GM12864 (cell line): ENCODE data around the gene NTNG2.

Experiments
- DNase-seq: peaks from one replicate; pipeline ENCODE4 v3.0.0-alpha.2; 2011; ENCODE audit warnings: low read depth
- H3K4me3 ChIP-seq: 2 replicates; pipeline ENCODE4 v1.5.1; 2011; ENCODE audit warnings: mild to moderate bottlenecking, low read depth, low read length, control low read depth
- TF ChIP-seq, protein P1 (sequence below): IDR thresholded peaks from 2 replicates; pipeline ENCODE4 v1.5.1; 2011; ENCODE audit warnings: low read depth, mild to moderate bottlenecking, moderate library complexity, low read length, control low read depth, inconsistent platforms; ENCODE audit errors: missing control alignments

The NTNG2 gene

GRCh38 chr9:132236662-132237311, 74.9 kb downstream of the NTNG2 start:
- H3K4me3 ChIP-seq, result no peak overlapping the region
- TF ChIP-seq, protein P1, sequence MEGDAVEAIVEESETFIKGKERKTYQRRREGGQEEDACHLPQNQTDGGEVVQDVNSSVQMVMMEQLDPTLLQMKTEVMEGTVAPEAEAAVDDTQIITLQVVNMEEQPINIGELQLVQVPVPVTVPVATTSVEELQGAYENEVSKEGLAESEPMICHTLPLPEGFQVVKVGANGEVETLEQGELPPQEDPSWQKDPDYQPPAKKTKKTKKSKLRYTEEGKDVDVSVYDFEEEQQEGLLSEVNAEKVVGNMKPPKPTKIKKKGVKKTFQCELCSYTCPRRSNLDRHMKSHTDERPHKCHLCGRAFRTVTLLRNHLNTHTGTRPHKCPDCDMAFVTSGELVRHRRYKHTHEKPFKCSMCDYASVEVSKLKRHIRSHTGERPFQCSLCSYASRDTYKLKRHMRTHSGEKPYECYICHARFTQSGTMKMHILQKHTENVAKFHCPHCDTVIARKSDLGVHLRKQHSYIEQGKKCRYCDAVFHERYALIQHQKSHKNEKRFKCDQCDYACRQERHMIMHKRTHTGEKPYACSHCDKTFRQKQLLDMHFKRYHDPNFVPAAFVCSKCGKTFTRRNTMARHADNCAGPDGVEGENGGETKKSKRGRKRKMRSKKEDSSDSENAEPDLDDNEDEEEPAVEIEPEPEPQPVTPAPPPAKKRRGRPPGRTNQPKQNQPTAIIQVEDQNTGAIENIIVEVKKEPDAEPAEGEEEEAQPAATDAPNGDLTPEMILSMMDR, result no peak
- DNase-seq, result no peak

- no peak for DNase-seq
- TF ChIP-seq, protein P1, result no peak
- H3K4me3 ChIP-seq, result no peak overlapping the region
These were observed 75.6 kb downstream of the NTNG2 start for GRCh38 chr9:132237481-132237880.

- DNase-seq, result no peak
- TF ChIP-seq, protein P1, result no peak
- no peak overlapping the region for H3K4me3 ChIP-seq
These were observed 76.4 kb downstream of the NTNG2 start for GRCh38 chr9:132238026-132238972.

GRCh38 chr9:132238992-132239391, 77.1 kb downstream of the NTNG2 start:
- DNase-seq, result no peak
- H3K4me3 ChIP-seq, result no peak overlapping the region

DNA sequence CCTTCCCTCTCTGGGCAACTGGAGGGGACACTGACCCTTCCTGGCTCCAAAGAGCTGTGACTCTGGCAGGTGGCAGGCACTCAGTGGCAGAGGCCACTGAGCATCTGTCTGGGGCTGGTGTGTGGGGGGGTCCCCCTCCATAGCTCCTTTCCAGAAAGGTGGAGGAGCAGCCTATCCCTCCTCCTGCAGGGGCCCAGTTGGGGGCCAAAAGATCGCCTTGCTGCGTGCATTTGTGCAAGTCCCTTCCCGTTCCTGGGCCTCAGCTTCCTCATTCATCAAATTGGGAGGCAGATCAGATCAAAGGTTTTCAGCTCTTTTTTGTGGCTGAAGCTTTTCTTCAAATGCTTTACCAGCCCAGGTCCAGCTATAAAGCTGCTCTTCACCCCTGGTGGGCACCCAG, 77.7 kb downstream of the NTNG2 start:
- DNase-seq, result no peak
- TF ChIP-seq, protein P1, result no peak
- no peak overlapping the region for H3K4me3 ChIP-seq

More at GRCh38 chr9:132238992-132239391, 77.1 kb downstream of the NTNG2 start:
- TF ChIP-seq, protein P1, result no peak

DNA sequence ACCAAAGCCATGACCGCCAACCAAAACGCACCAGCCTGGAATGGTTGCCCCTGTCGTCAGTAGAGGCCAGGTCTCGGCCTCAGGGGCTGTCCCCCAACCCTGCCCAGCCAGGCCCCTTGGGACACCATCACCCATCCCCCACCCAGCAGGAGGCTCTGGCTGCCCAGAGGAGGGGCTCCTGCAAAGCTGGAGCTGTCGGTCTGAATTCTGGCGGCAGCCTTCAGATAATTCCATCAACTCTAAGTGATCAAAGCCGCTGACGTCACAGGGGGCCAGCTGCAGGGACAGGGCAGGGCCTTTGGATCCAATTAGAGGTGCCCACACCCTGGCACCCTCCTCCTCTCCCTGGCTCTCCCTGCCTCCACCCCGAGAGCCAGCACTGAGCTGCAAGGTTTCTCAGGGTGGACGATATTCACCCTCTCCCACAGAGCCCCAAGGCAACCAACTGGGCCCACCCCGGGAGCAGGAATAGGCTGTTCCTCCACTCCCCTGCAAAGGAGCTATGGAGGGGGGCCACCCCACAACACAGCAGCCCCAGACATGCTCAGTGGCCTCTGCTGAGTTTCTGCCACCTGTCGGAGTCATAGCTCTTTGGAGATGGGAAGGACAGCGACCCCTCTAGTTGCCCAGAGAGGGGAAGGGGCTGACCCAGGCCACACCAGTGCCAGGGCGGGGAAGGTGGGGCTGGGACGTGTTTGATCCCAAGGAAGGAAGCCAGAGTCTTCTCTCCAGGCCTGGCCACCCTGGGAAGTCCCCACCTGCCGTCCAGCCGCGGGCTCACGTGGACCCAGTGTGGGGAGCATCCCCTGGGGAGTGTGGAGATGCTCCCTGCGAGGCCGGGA, 78.4 kb downstream of the NTNG2 start:
- TF ChIP-seq, protein P1, result no peak
- DNase-seq, result no peak
- H3K4me3 ChIP-seq, result no peak overlapping the region
